GM11168 (cell line): Measurements from ENCODE around the gene APMAP.

Source experiments
- in situ Hi-C: fragments of 300-500 bp; cut with MboI; formaldehyde crosslinking; loops from one replicate; pipeline ENCODE4 v1.12.0; 2022; ENCODE audit warnings: low sequenced_read_pairs; ENCODE audit not compliant: unreplicated experiment

Gene APMAP

GRCh38 chr20:25025091-25025861, 32.7 kb upstream of the APMAP start:
- in situ Hi-C loops, result no loop called here

GRCh38 chr20:25024171-25024570, 31.6 kb upstream of the APMAP start:
- in situ Hi-C loops, result loop anchor here (25.0 kb wide), 1 partner anchor 163 kb away; the partner anchor contains the start of gene ENTPD6

- in situ Hi-C loops, result loop anchor here (25.0 kb wide), 1 partner anchor 164 kb away; the partner anchor contains the start of gene ENTPD6
These were observed 30.8 kb upstream of the APMAP start for GRCh38 chr20:25023356-25023755.

- in situ Hi-C loops, result loop anchor here (25.0 kb wide), 1 partner anchor 165 kb away; the partner anchor contains the start of gene ENTPD6
These were observed 30.1 kb upstream of the APMAP start for GRCh38 chr20:25022680-25023079.

GRCh38 chr20:25021336-25021735, 28.8 kb upstream of the APMAP start:
- in situ Hi-C loops, result loop anchor here (25.0 kb wide), 1 partner anchor 166 kb away; the partner anchor contains the start of gene ENTPD6

GRCh38 chr20:25020901-25021301, 28.4 kb upstream of the APMAP start:
- in situ Hi-C loops, result loop anchor here (25.0 kb wide), 1 partner anchor 166 kb away; the partner anchor contains the start of gene ENTPD6

- in situ Hi-C loops, result loop anchor here (25.0 kb wide), 1 partner anchor 167 kb away; the partner anchor contains the start of gene ENTPD6
These were observed 27.8 kb upstream of the APMAP start for GRCh38 chr20:25020345-25020744.

- in situ Hi-C loops, result loop anchor here (25.0 kb wide), 1 partner anchor 168 kb away; the partner anchor contains the start of gene ENTPD6
These were observed 27.0 kb upstream of the APMAP start for GRCh38 chr20:25019381-25020155.

GRCh38 chr20:25018841-25019240, 26.3 kb upstream of the APMAP start:
- in situ Hi-C loops, result loop anchor here (25.0 kb wide), 1 partner anchor 168 kb away; the partner anchor contains the start of gene ENTPD6

GRCh38 chr20:25018425-25018824, 25.9 kb upstream of the APMAP start:
- in situ Hi-C loops, result loop anchor here (25.0 kb wide), 1 partner anchor 169 kb away; the partner anchor contains the start of gene ENTPD6

- in situ Hi-C loops, result loop anchor here (25.0 kb wide), 1 partner anchor 170 kb away; the partner anchor contains the start of gene ENTPD6
These were observed 24.8 kb upstream of the APMAP start for GRCh38 chr20:25017257-25017803.

- in situ Hi-C loops, result loop anchor here (25.0 kb wide), 1 partner anchor 171 kb away; the partner anchor contains the start of gene ENTPD6
These were observed 23.9 kb upstream of the APMAP start for GRCh38 chr20:25016471-25016870.

GRCh38 chr20:25015986-25016385, 23.4 kb upstream of the APMAP start:
- in situ Hi-C loops, result loop anchor here (25.0 kb wide), 1 partner anchor 171 kb away; the partner anchor contains the start of gene ENTPD6

- in situ Hi-C loops, result loop anchor here (25.0 kb wide), 1 partner anchor 172 kb away; the partner anchor contains the start of gene ENTPD6
These were observed 22.3 kb upstream of the APMAP start for GRCh38 chr20:25014816-25015215.

- in situ Hi-C loops, result loop anchor here (25.0 kb wide), 1 partner anchor 174 kb away; the partner anchor contains the start of gene ENTPD6
These were observed 21.2 kb upstream of the APMAP start for GRCh38 chr20:25013478-25014380.

GRCh38 chr20:25012616-25013189, 20.2 kb upstream of the APMAP start:
- in situ Hi-C loops, result loop anchor here (25.0 kb wide), 1 partner anchor 175 kb away; the partner anchor contains the start of gene ENTPD6

- in situ Hi-C loops, result loop anchor here (25.0 kb wide), 1 partner anchor 175 kb away; the partner anchor contains the start of gene ENTPD6
These were observed 19.3 kb upstream of the APMAP start for GRCh38 chr20:25011831-25012241.

- in situ Hi-C loops, result loop anchor here (25.0 kb wide), 1 partner anchor 176 kb away; the partner anchor contains the start of gene ENTPD6
These were observed 18.7 kb upstream of the APMAP start for GRCh38 chr20:25011261-25011660.
